ENCODE data around the gene IL17RD. TPM values are rescaled to one million over a fixed set of nuclear protein-coding genes. Genes with fewer than 3 reads are reported as not detected.

Gene IL17RD
- polyA plus RNA-seq, 2 of the 4 experiments (the other 2 are of a cell fraction) = 0.89 to 1.4 TPM

DNA sequence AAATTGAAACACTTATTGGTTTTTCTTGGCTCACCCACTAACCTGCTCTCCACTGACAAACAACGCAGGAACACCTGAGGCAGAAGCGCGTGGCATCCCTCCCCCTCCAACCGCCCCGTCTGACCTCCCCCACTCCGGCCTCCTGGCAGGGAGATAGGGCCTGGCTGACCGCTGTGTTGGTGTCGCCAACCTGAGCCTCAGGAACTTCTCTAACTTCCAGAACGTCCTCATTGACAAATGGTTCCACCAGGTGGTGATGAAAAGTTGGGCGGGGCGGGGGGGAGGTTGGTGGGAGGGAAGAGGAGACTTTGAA lies 22.8 kb downstream of the IL17RD start:
- ChIA-PET POLR2A (no interaction called here), CTCF (interaction anchor here (0.7 kb wide), 1 partner anchor 425 kb away, joined by 3 read pairs; no protein-coding TSS in a partner anchor)
- FAIRE-seq = no peak
- Histone ChIP-seq H3K9me3 (no peaks in the 10 kb centered on the region), H3K27ac (no peak overlapping the region), H3K4me2 (no peak overlapping the region), H3K4me3 (no peak overlapping the region), H3K4me1 (no peaks in the 10 kb centered on the region)
- DNase-seq (ENCODE audit: low read depth in 1 of 2, low spot score in 1 of 2) = no peak
- TF ChIP-seq KDM5A (IDR thresholded peaks at IDR 0.05) (no peak), NFE2L2 (conservative IDR thresholded peaks at IDR 0.05; ENCODE audit: low read length) (no peak), POLR2A (IDR thresholded peaks at IDR 0.05; ENCODE audit: low read length) (no peak), HES2 (IDR thresholded peaks at IDR 0.05) (no peak), RNF2 (IDR thresholded peaks at IDR 0.05; ENCODE audit: borderline replicate concordance, low read depth) (no peak), ZSCAN20 (CRISPR knock-in tag; IDR thresholded peaks at IDR 0.05) (no peak), CBX2 (IDR thresholded peaks at IDR 0.05; ENCODE audit: borderline replicate concordance, low read depth) (no peak), CHD4 (IDR thresholded peaks at IDR 0.05; ENCODE audit: borderline replicate concordance) (no peak), MAFK (IDR thresholded peaks at IDR 0.05; ENCODE audit: partially characterized antibody) (no peak), NR3C1 (IDR thresholded peaks at IDR 0.05) (no peak)
- WGBS (ENCODE audit: missing lambda C conversion rate) = 88% methylated on average over 6 of the region's 11 CpGs
- no peak for ATAC-seq

- ChIA-PET CTCF (interaction anchor here (0.7 kb wide), 1 partner anchor 425 kb away, joined by 3 read pairs; no protein-coding TSS in a partner anchor), POLR2A (interaction anchor here (0.5 kb wide), 1 partner anchor 68 kb away, joined by 4 read pairs; no protein-coding TSS in a partner anchor)
- FAIRE-seq (no peak), DNase-seq (ENCODE audit: low read depth in 1 of 2, low spot score in 1 of 2) (no peak), ATAC-seq (no peak)
- no peak overlapping the region for H3K27ac ChIP-seq
- 61% methylated on average over 5 of the region's 5 CpGs for WGBS (ENCODE audit: missing lambda C conversion rate)
- H3K4me1 ChIP-seq = no peaks in the 10 kb centered on the region
- H3K4me3 ChIP-seq = no peak overlapping the region
- H3K4me2 ChIP-seq = no peak overlapping the region
- no peaks in the 10 kb centered on the region for H3K9me3 ChIP-seq
- TF ChIP-seq JUNB (IDR thresholded peaks at IDR 0.05) = no peak
- TF ChIP-seq RFX5 (IDR thresholded peaks at IDR 0.05) = no peak
- no peak for TF ChIP-seq EP300 (IDR thresholded peaks at IDR 0.05)
- TF ChIP-seq MAZ (IDR thresholded peaks at IDR 0.05; ENCODE audit: borderline replicate concordance, low read depth, low read length) = no peak
- TF ChIP-seq POLR2A (IDR thresholded peaks at IDR 0.05; ENCODE audit: low read length) = no peak
- no peak for TF ChIP-seq HDAC2 (IDR thresholded peaks at IDR 0.05)
- TF ChIP-seq MAFK (IDR thresholded peaks at IDR 0.05; ENCODE audit: partially characterized antibody) = no peak
- no peak for TF ChIP-seq MYC (IDR thresholded peaks at IDR 0.05; ENCODE audit: borderline replicate concordance, low read length)
- no peak for TF ChIP-seq RCOR1 (IDR thresholded peaks at IDR 0.05; ENCODE audit: low read depth, low read length)
- TF ChIP-seq ESRRA (IDR thresholded peaks at IDR 0.05; ENCODE audit: borderline replicate concordance, low read length) = no peak
- TF ChIP-seq FOXS1 (CRISPR knock-in tag; IDR thresholded peaks at IDR 0.05) = no peak
Measured at GRCh38 chr3:57141719-57142410, 23.3 kb downstream of the IL17RD start.

GRCh38 chr3:57140894-57141293 lies 24.3 kb downstream of the IL17RD start:
- no peak for TF ChIP-seq EP300 (IDR thresholded peaks at IDR 0.05)
- no peak for TF ChIP-seq RARB (CRISPR knock-in tag; IDR thresholded peaks at IDR 0.05)
- TF ChIP-seq FOSL2 (IDR thresholded peaks at IDR 0.05) = no peak
- TF ChIP-seq FOSL2 (CRISPR knock-in tag; IDR thresholded peaks at IDR 0.05) = no peak
- TF ChIP-seq TP53 (CRISPR knock-in tag; IDR thresholded peaks at IDR 0.05) = no peak
- TF ChIP-seq NFE2L2 (conservative IDR thresholded peaks at IDR 0.05; ENCODE audit: low read length) = no peak
- TF ChIP-seq PBX3 (IDR thresholded peaks at IDR 0.05) = no peak
- FAIRE-seq (no peak), ATAC-seq (no peak), DNase-seq (ENCODE audit: low read depth in 1 of 2, low spot score in 1 of 2) (no peak)
- 91% methylated on average over 5 of the region's 5 CpGs for WGBS (ENCODE audit: missing lambda C conversion rate)
- Histone ChIP-seq H3K4me1 (no peaks in the 10 kb centered on the region), H3K27ac (no peak overlapping the region), H3K4me3 (no peak overlapping the region), H3K9me3 (no peaks in the 10 kb centered on the region), H3K4me2 (no peak overlapping the region)
- CTCF ChIA-PET = interaction anchor here (0.7 kb wide), 2 partner anchors 135 to 482 kb away, joined by 3 to 4 read pairs; no protein-coding TSS in a partner anchor
- POLR2A ChIA-PET = no interaction called here
